HL-60 (cell line): ENCODE data around the gene DKK3.

Experiments
- DNase-seq, 2 experiments: peaks; one replicate each; pipeline ENCODE4 v3.0.0-alpha.2; 2010 to 2020; ENCODE audit warnings: low read depth in 1 of 2, low spot score in 1 of 2
- H3K27ac ChIP-seq: fragments of 250-450 bp; sonication (Bioruptor Pico); replicated peaks from 2 replicates; pipeline ENCODE4 v1.5.1; 2020; ENCODE audit warnings: mild to moderate bottlenecking, moderate library complexity
- H3K27me3 ChIP-seq: fragments of 250-450 bp; sonication (Bioruptor Pico); 2 replicates; pipeline ENCODE4 v1.5.1; 2021; ENCODE audit warnings: mild to moderate bottlenecking, moderate library complexity; ENCODE audit not compliant: insufficient read depth, poor library complexity, severe bottlenecking
- H3K4me3 ChIP-seq: replicated peaks from 2 replicates; pipeline ENCODE4 v1.5.1; 2011; ENCODE audit warnings: mild to moderate bottlenecking, control low read depth, low read length; ENCODE audit not compliant: insufficient read depth
- CTCF ChIP-seq: IDR thresholded peaks from one replicate; pipeline ENCODE4 v1.5.1; 2011; ENCODE audit warnings: low read length, control low read depth, inconsistent platforms; ENCODE audit not compliant: insufficient read depth
- GABPA ChIP-seq: IDR thresholded peaks from 2 replicates; pipeline ENCODE4 v1.6.1; 2012; ENCODE audit warnings: low read depth
- POLR2AphosphoS5 ChIP-seq: IDR thresholded peaks from 2 replicates; pipeline ENCODE4 v1.6.1; 2012; ENCODE audit warnings: low read depth
- REST ChIP-seq: IDR thresholded peaks from 2 replicates; pipeline ENCODE4 v1.6.1; 2012; ENCODE audit warnings: low read depth; ENCODE audit not compliant: insufficient replicate concordance
- SPI1 ChIP-seq: IDR thresholded peaks from 2 replicates; pipeline ENCODE4 v1.6.1; 2012; ENCODE audit warnings: low read depth, mild to moderate bottlenecking, borderline replicate concordance

Gene DKK3

GRCh38 chr11:11942668-11943067 lies 65.8 kb downstream of the DKK3 start:
- Histone ChIP-seq H3K27me3 (no peaks in the 10 kb centered on the region), H3K27ac (no peak overlapping the region)

GRCh38 chr11:11940551-11940950 lies 67.9 kb downstream of the DKK3 start:
- Histone ChIP-seq H3K27ac (no peak overlapping the region), H3K4me3 (no peak overlapping the region), H3K27me3 (no peaks in the 10 kb centered on the region)
- TF ChIP-seq CTCF (no peak), POLR2AphosphoS5 (no peak), SPI1 (no peak), GABPA (no peak), REST (no peak)
- DNase-seq, result no peak

More at GRCh38 chr11:11942668-11943067, 65.8 kb downstream of the DKK3 start:
- no peak for DNase-seq
- no peak overlapping the region for H3K4me3 ChIP-seq
- no peak for TF ChIP-seq GABPA
- TF ChIP-seq POLR2AphosphoS5, result no peak
- no peak for TF ChIP-seq CTCF
- no peak for TF ChIP-seq SPI1
- TF ChIP-seq REST, result no peak

GRCh38 chr11:11937957-11938356 lies 70.5 kb downstream of the DKK3 start:
- Histone ChIP-seq H3K27ac (no peak overlapping the region), H3K4me3 (no peak overlapping the region)
- DNase-seq, result no peak

More at GRCh38 chr11:11937957-11938356, 70.5 kb downstream of the DKK3 start:
- TF ChIP-seq SPI1 (no peak), GABPA (no peak), POLR2AphosphoS5 (no peak), CTCF (no peak), REST (no peak)
- no peaks in the 10 kb centered on the region for H3K27me3 ChIP-seq
